ENCODE results near the gene CENPN. TPM values are rescaled to one million over a fixed set of nuclear protein-coding genes. Genes with fewer than 3 reads are reported as not detected.

Gene CENPN
- total and polyA plus RNA-seq, 2 of the 8 experiments (the other 6 are each of a cell fraction or from before 2014, with no cell fraction given) = 32.8 to 67.0 TPM

DNA sequence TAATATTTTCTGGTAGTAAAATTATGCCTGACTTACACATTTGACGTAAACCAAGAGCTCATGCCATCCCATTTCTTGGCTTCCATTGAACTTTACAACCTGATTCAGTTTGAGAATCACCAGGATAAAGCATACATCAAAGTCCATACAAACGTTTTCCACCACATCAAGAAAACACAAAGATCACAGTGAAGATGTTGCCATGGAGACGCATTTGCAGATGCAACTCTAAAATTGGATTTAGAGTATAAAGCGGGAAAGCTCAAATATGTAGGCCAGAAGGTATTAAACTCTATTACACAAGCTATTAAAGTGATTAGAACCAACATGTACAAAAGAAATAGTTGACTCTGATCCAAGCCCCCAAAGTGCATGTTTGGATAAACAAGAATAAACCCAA lies 59.7 kb downstream of the CENPN start:
- H3K23me2 ChIP-seq (ENCODE audit: low read depth, low read length) = no peaks in the 10 kb centered on the region
- ChIA-PET CTCF (ENCODE audit: partially characterized antibody) (interaction anchor here (1.5 kb wide), 1 partner anchor 139 kb away, joined by 3 read pairs; no protein-coding TSS in a partner anchor), POLR2A (ENCODE audit: partially characterized antibody) (interaction anchor here (1.1 to 2.3 kb wide), 2 partner anchors 11 to 28 kb away, joined by 3 to 11 read pairs; partner anchors contain the start of gene C16orf46)
- H3K27me3 ChIP-seq (replicated peaks in 1 of 4; ENCODE audit: control insufficient read depth in 3 of 4, extremely low read depth in 1 of 4, insufficient read depth in 3 of 4, low read length in 3 of 4) = no peaks in the 10 kb centered on the region
- no peak overlapping the region for H4K91ac ChIP-seq (replicated peaks; ENCODE audit: insufficient read length, low read length)
- TF ChIP-seq BCL11A (IDR thresholded peaks at IDR 0.05; ENCODE audit: low read depth in 2 of 2, low read length in 2 of 2) = no peak
- no peak for TF ChIP-seq BACH1 (IDR thresholded peaks at IDR 0.05; ENCODE audit: low read length)
- TF ChIP-seq SAP30 (IDR thresholded peaks at IDR 0.05; ENCODE audit: insufficient read depth, insufficient replicate concordance, low read length) = no peak
- TF ChIP-seq, protein P1, sequence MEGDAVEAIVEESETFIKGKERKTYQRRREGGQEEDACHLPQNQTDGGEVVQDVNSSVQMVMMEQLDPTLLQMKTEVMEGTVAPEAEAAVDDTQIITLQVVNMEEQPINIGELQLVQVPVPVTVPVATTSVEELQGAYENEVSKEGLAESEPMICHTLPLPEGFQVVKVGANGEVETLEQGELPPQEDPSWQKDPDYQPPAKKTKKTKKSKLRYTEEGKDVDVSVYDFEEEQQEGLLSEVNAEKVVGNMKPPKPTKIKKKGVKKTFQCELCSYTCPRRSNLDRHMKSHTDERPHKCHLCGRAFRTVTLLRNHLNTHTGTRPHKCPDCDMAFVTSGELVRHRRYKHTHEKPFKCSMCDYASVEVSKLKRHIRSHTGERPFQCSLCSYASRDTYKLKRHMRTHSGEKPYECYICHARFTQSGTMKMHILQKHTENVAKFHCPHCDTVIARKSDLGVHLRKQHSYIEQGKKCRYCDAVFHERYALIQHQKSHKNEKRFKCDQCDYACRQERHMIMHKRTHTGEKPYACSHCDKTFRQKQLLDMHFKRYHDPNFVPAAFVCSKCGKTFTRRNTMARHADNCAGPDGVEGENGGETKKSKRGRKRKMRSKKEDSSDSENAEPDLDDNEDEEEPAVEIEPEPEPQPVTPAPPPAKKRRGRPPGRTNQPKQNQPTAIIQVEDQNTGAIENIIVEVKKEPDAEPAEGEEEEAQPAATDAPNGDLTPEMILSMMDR (IDR thresholded peaks at IDR 0.05; ENCODE audit: control extremely low read depth in 1 of 3, insufficient read depth in 1 of 3, low read depth in 1 of 3, low read length in 3 of 3) = no peak
- no peak for TF ChIP-seq SIN3A (conservative IDR thresholded peaks at IDR 0.05 in 1 of 2, IDR thresholded peaks at IDR 0.05 in 1 of 2; ENCODE audit: low read depth in 1 of 2, low read length in 2 of 2)
- no peak for TF ChIP-seq PHF8 (conservative IDR thresholded peaks at IDR 0.05; ENCODE audit: low read depth, low read length)
- no peak for TF ChIP-seq POLR2A (IDR thresholded peaks at IDR 0.05; ENCODE audit: control extremely low read depth in 1 of 2, low read depth in 2 of 2, low read length in 2 of 2)
- H3K4ac ChIP-seq (replicated peaks; ENCODE audit: insufficient read length, low read depth, low read length) = no peak overlapping the region
- no peak overlapping the region for H3K27ac ChIP-seq (ENCODE audit: low read depth, low read length)
- no peak overlapping the region for H2BK5ac ChIP-seq (ENCODE audit: low read depth, low read length)
- H3K56ac ChIP-seq (replicated peaks; ENCODE audit: insufficient read length, low read depth, low read length) = no peak overlapping the region
- no peak overlapping the region for H2BK120ac ChIP-seq (replicated peaks; ENCODE audit: low read depth, low read length)
- H3K23ac ChIP-seq (ENCODE audit: insufficient read length) = no peak overlapping the region
- H3K4me2 ChIP-seq (ENCODE audit: insufficient read depth in 1 of 2, low read depth in 2 of 2, low read length in 2 of 2) = no peak overlapping the region
- H2BK20ac ChIP-seq (ENCODE audit: low read length) = no peak overlapping the region
- no peak overlapping the region for H3K14ac ChIP-seq (ENCODE audit: insufficient read length)
- H4K5ac ChIP-seq (ENCODE audit: insufficient read length, low read depth, low read length) = no peak overlapping the region
- DNase-seq (ENCODE audit: low read depth in 1 of 2, low spot score in 2 of 2) (no peak), FAIRE-seq (no peak)
- no peak overlapping the region for H2AK5ac ChIP-seq (ENCODE audit: low read depth, low read length)
- no peaks in the 10 kb centered on the region for H3K9me3 ChIP-seq (ENCODE audit: insufficient read depth in 2 of 2, low read depth in 1 of 2, low read length in 1 of 2)
- H3K4me1 ChIP-seq (replicated peaks in 1 of 4; ENCODE audit: control insufficient read depth in 3 of 4, insufficient read depth in 4 of 4, low read length in 3 of 4) = peaks cover 0 to 3% (median under 1%) of the 10 kb centered on the region in 4 experiments; a peak in 3 of 7 replicates
- no peak overlapping the region for H2AFZ ChIP-seq (ENCODE audit: low read length)
- H3K79me1 ChIP-seq (ENCODE audit: low read depth, low read length) = no peaks in the 10 kb centered on the region
- H3K18ac ChIP-seq (ENCODE audit: extremely low read depth, low read length) = no peak overlapping the region
- WGBS, 2 experiments (ENCODE audit: extremely low coverage in 1 of 2, insufficient coverage in 1 of 2, insufficient read length in 1 of 2, insufficient replicate concordance in 2 of 2, low coverage in 1 of 2, low lambda C conversion rate in 2 of 2, missing lambda C conversion rate in 1 of 2) = 77% methylated on average over 4 of the region's 4 CpGs; no CpG with 5 or more reads in 1 of the 2 experiments
- H2BK15ac ChIP-seq (ENCODE audit: low read length) = no peak overlapping the region
- H4K20me1 ChIP-seq (replicated peaks in 1 of 2; ENCODE audit: control insufficient read depth in 1 of 2, insufficient read depth in 2 of 2, low read length in 2 of 2) = no peaks in the 10 kb centered on the region
- no peak overlapping the region for H3K4me3 ChIP-seq (ENCODE audit: extremely low read depth in 1 of 4, insufficient read depth in 2 of 4, low read depth in 3 of 4, low read length in 4 of 4)
- H3K9ac ChIP-seq (replicated peaks in 1 of 4; ENCODE audit: extremely low read depth in 1 of 4, low read depth in 3 of 4, low read length in 3 of 4) = no peak overlapping the region
- H4K8ac ChIP-seq (ENCODE audit: extremely low read depth, insufficient read depth, low read length) = no peak overlapping the region
- H3K36me3 ChIP-seq (ENCODE audit: control insufficient read depth in 2 of 4, insufficient read depth in 4 of 4, low read length in 3 of 4) = no peaks in the 10 kb centered on the region
- no peak overlapping the region for H2BK12ac ChIP-seq (ENCODE audit: low read depth, low read length)
- no peaks in the 10 kb centered on the region for H3K79me2 ChIP-seq (ENCODE audit: control insufficient read depth in 1 of 2, insufficient read depth in 2 of 2, low read length in 2 of 2)
